Measurements from ENCODE around the gene ATP5ME. TPM values are rescaled to one million over a fixed set of nuclear protein-coding genes. Genes with fewer than 3 reads are reported as not detected.

ATP5ME gene
- total and polyA plus RNA-seq, 12 donors, result 43.4 to 1,353 (median 325) TPM

DNA sequence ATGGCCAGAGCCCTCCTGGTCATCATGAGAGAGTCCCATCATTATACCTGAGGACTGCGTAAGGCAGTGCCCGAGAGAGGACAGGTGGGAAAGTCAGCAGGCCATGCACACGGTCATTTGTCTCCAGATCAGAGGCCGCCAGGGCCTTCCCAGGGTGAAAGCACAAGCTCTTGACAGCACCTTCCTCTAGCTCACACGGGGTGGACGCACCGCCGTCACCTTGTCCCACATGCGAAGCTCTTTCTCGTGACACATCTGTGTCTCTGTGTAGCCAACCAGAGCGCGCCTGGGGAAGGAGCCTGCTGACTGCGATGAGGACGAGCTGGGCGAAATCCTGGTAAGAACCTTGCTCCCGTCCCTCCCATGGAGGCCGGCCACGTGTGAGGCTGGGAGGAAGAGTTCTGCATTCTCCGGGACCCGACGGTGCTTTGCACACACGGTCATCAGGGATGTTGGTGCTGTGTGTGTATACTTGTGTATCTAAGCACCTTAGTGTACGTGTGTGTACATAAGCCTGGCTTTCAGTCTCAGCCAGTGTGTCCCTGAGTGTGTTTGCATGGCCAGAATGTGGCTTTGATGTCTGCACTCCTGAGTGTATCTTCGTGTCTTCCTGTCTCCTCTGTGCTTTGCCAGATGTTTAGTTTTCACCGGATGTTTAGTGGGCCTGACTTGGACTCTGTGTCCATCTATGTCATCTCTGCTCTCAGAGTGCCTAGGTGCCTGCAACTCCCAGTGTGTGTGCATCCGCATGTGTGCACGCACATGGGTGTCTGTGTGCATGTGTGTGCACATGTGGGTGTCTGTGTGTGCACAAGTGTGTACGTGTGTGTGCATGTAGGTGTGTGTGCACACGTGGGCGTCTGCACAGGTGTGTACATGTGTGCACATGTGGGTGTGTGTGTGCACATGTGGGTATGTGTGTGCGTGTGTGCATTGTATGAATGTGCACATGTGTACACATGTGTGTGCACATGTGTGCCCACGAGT lies 15.1 kb downstream of the ATP5ME start:
- DNase-seq, result no peak
- TF ChIP-seq, protein P1, sequence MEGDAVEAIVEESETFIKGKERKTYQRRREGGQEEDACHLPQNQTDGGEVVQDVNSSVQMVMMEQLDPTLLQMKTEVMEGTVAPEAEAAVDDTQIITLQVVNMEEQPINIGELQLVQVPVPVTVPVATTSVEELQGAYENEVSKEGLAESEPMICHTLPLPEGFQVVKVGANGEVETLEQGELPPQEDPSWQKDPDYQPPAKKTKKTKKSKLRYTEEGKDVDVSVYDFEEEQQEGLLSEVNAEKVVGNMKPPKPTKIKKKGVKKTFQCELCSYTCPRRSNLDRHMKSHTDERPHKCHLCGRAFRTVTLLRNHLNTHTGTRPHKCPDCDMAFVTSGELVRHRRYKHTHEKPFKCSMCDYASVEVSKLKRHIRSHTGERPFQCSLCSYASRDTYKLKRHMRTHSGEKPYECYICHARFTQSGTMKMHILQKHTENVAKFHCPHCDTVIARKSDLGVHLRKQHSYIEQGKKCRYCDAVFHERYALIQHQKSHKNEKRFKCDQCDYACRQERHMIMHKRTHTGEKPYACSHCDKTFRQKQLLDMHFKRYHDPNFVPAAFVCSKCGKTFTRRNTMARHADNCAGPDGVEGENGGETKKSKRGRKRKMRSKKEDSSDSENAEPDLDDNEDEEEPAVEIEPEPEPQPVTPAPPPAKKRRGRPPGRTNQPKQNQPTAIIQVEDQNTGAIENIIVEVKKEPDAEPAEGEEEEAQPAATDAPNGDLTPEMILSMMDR (IDR thresholded peaks at IDR 0.05), result no peak
- no peak for TF ChIP-seq POLR2A (IDR thresholded peaks at IDR 0.05)
- no peak overlapping the region for H3K27ac ChIP-seq
- no peaks in the 10 kb centered on the region for H3K36me3 ChIP-seq (replicated peaks in 1 of 2)
- intact Hi-C loops (cut with DNase I), result no loop called here
- peaks cover 6% of the 10 kb centered on the region for H3K27me3 ChIP-seq
- 84 to 91% (median 89%) methylated on average over 29 to 32 of the region's 32 CpGs for WGBS, 4 donors
- no peaks in the 10 kb centered on the region for H3K4me1 ChIP-seq (replicated peaks in 1 of 2)
- no peaks in the 10 kb centered on the region for H3K9me3 ChIP-seq (replicated peaks in 1 of 3)
- H3K4me3 ChIP-seq, result no peak overlapping the region

DNA sequence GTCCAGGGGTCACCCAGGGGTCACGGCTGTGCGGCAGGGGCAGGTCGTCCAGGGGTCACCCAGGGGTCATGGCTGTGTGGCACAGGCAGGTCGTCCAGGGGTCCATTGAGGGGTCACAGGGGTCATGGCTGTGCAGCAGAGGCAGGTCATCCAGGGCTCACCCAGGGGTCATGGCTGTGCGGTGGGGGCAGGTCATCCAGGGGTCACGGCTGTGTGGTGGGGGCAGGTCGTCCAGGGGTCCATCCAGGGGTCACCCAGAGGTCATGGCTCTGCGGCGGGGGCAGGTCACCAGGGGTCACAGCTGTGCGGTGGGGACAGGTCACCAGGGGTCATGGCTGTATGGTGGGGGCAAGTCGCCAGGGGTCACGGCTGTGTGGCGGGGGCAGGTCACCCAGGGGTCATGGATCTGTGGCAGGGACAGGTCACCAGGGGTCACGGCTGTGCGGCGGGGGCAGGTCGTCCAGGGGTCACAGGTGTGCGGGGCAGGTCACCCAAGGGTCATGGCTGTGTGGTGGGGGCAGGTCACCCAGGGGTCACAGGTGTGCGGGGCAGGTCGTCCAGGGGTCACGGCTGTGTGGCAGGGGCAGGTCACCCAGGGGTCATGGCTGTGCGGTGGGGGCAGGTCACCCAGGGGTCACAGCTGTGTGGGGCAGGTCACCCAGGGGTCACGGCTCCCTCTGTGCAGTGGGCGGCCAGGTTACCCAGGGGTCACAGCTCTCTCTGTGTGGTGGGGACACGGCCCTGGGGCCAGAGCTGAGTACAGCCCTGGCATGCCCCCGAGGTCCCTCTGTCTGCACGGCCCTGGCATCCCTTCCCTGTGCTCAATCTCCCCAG lies 16.0 kb downstream of the ATP5ME start:
- Histone ChIP-seq H3K27ac (no peak overlapping the region), H3K4me3 (no peak overlapping the region), H3K27me3 (peaks cover under 1% of the 10 kb centered on the region), H3K9me3 (replicated peaks in 1 of 3) (no peaks in the 10 kb centered on the region), H3K4me1 (replicated peaks in 1 of 2) (no peaks in the 10 kb centered on the region), H3K36me3 (replicated peaks in 1 of 2) (no peaks in the 10 kb centered on the region)
- intact Hi-C loops (cut with DNase I), result no loop called here
- no peak for TF ChIP-seq POLR2A (IDR thresholded peaks at IDR 0.05)
- TF ChIP-seq, protein P1 (IDR thresholded peaks at IDR 0.05), result no peak
- WGBS, 4 donors, result 71 to 87% (median 77%) methylated on average over 3 to 27 of the region's 27 CpGs
- no peak for DNase-seq

GRCh38 chr4:657338-657833 lies 16.7 kb downstream of the ATP5ME start:
- intact Hi-C loops (cut with DNase I), result no loop called here
- Histone ChIP-seq H3K27me3 (no peaks in the 10 kb centered on the region), H3K4me3 (no peak overlapping the region), H3K36me3 (replicated peaks in 1 of 2) (no peaks in the 10 kb centered on the region), H3K4me1 (replicated peaks in 1 of 2) (no peaks in the 10 kb centered on the region), H3K27ac (no peak overlapping the region), H3K9me3 (replicated peaks in 1 of 3) (no peaks in the 10 kb centered on the region)
- TF ChIP-seq, protein P1 (IDR thresholded peaks at IDR 0.05), result no peak
- no peak for TF ChIP-seq POLR2A (IDR thresholded peaks at IDR 0.05)
- 74 to 88% (median 81%) methylated on average over 6 to 23 of the region's 23 CpGs for WGBS, 4 donors
- DNase-seq, result no peak
